Spinal cord (tissue), 10 donors: ENCODE data around the gene AVP. TPM values are rescaled to one million over a fixed set of nuclear protein-coding genes. Genes with fewer than 3 reads are reported as not detected.

Source experiments
- DNase-seq, 6 donors: peaks; one replicate each; pipeline versions ENCODE4 v3.0.0 to v3.0.0-alpha.2; 2013 to 2015; ENCODE audit warnings: low spot score in 6 of 6, low read depth in 4 of 6
- H3K27ac ChIP-seq: one replicate; pipeline ENCODE4 v1.5.1; 2013; ENCODE audit warnings: low read depth, low read length, control low read depth
- H3K27me3 ChIP-seq: one replicate; pipeline ENCODE4 v1.6.1; 2013; ENCODE audit warnings: low read length; ENCODE audit not compliant: control insufficient read depth, insufficient read depth
- H3K36me3 ChIP-seq: one replicate; pipeline ENCODE4 v1.6.1; 2013; ENCODE audit warnings: low read length; ENCODE audit not compliant: control insufficient read depth, insufficient read depth
- H3K4me1 ChIP-seq: one replicate; pipeline ENCODE4 v1.6.1; 2013; ENCODE audit warnings: low read length; ENCODE audit not compliant: control insufficient read depth, insufficient read depth
- H3K4me3 ChIP-seq: one replicate; pipeline ENCODE4 v1.5.1; 2013; ENCODE audit warnings: low read depth, low read length, control low read depth
- H3K9me3 ChIP-seq: one replicate; pipeline ENCODE4 v1.6.1; 2013; ENCODE audit warnings: low read length; ENCODE audit not compliant: control insufficient read depth, insufficient read depth
- WGBS: methylation state at CpG from one replicate; pipeline ENCODE4 v1.1.5; 2013; ENCODE audit warnings: missing lambda C conversion rate; ENCODE audit not compliant: insufficient coverage; 5-methylcytosine and 5-hydroxymethylcytosine counted together
- polyA plus RNA-seq, 2 donors: library from polyadenylated mRNA; unstranded; fragments of 120-200 nt; gene quantifications; one replicate each; pipeline ENCODE4 v1.2.1, GENCODE V29; 2013; ENCODE audit not compliant: insufficient read length in 2 of 2
- total RNA-seq, 2 donors: library from RNA; depleted of rRNA in 1 of 2; stranded (reverse); fragments of 120-200 nt in 1 of 2; fragments of >200 nt in 1 of 2; gene quantifications; one replicate each; pipeline versions ENCODE4 v1.2.3 to v1.2.4, GENCODE V29; 2013 to 2014
- donor health status: healthy.

AVP gene
- total and polyA plus RNA-seq, 4 donors: not detected

- peaks cover 64% of the 10 kb centered on the region for H3K36me3 ChIP-seq
- no peaks in the 10 kb centered on the region for H3K27me3 ChIP-seq
- H3K4me3 ChIP-seq: no peak overlapping the region
- 96% methylated on average over 7 of the region's 7 CpGs for WGBS
- peaks cover 10% of the 10 kb centered on the region for H3K4me1 ChIP-seq
- no peak for DNase-seq
- H3K27ac ChIP-seq: no peak overlapping the region
- no peaks in the 10 kb centered on the region for H3K9me3 ChIP-seq
Measured at GRCh38 chr20:3111507-3111906, 27.0 kb upstream of the AVP start.

- Histone ChIP-seq H3K4me3 (no peak overlapping the region), H3K4me1 (peaks cover 5% of the 10 kb centered on the region), H3K27me3 (no peaks in the 10 kb centered on the region), H3K36me3 (peaks cover 59% of the 10 kb centered on the region), H3K9me3 (no peaks in the 10 kb centered on the region), H3K27ac (no peak overlapping the region)
- DNase-seq: no peak
- 91% methylated on average over 23 of the region's 23 CpGs for WGBS
Measured at GRCh38 chr20:3109350-3110302, 25.1 kb upstream of the AVP start.

- no peak for DNase-seq
- Histone ChIP-seq H3K4me1 (peaks cover 5% of the 10 kb centered on the region), H3K4me3 (no peak overlapping the region), H3K36me3 (peaks cover 51% of the 10 kb centered on the region), H3K27me3 (no peaks in the 10 kb centered on the region), H3K9me3 (no peaks in the 10 kb centered on the region), H3K27ac (no peak overlapping the region)
- WGBS: 85% methylated on average over 9 of the region's 12 CpGs
Measured at GRCh38 chr20:3107464-3108025, 23.0 kb upstream of the AVP start.

GRCh38 chr20:3106658-3107463 is 22.3 kb upstream of the AVP start:
- peaks cover 48% of the 10 kb centered on the region for H3K36me3 ChIP-seq
- H3K4me1 ChIP-seq: peaks cover 5% of the 10 kb centered on the region
- WGBS: 64% methylated on average over 12 of the region's 14 CpGs
- no peaks in the 10 kb centered on the region for H3K27me3 ChIP-seq
- no peak overlapping the region for H3K27ac ChIP-seq
- DNase-seq: no peak
- H3K9me3 ChIP-seq: no peaks in the 10 kb centered on the region
- no peak overlapping the region for H3K4me3 ChIP-seq

GRCh38 chr20:3106185-3106584 is 21.7 kb upstream of the AVP start:
- Histone ChIP-seq H3K36me3 (peaks cover 42% of the 10 kb centered on the region), H3K27ac (no peak overlapping the region), H3K9me3 (no peaks in the 10 kb centered on the region), H3K4me1 (peaks cover 5% of the 10 kb centered on the region), H3K27me3 (no peaks in the 10 kb centered on the region), H3K4me3 (no peak overlapping the region)
- DNase-seq: no peak
- WGBS: no CpG with 5 or more reads among the region's 3 CpGs

GRCh38 chr20:3105256-3106137 is 21.0 kb upstream of the AVP start:
- DNase-seq: no peak
- peaks cover 5% of the 10 kb centered on the region for H3K4me1 ChIP-seq
- 96% methylated on average over 10 of the region's 18 CpGs for WGBS
- H3K4me3 ChIP-seq: no peak overlapping the region
- peaks cover 36% of the 10 kb centered on the region for H3K36me3 ChIP-seq
- no peaks in the 10 kb centered on the region for H3K27me3 ChIP-seq
- H3K27ac ChIP-seq: no peak overlapping the region
- H3K9me3 ChIP-seq: no peaks in the 10 kb centered on the region

- no peak for DNase-seq
- Histone ChIP-seq H3K27ac (no peak overlapping the region), H3K36me3 (peaks cover 21% of the 10 kb centered on the region), H3K4me3 (no peak overlapping the region), H3K4me1 (peaks cover 5% of the 10 kb centered on the region), H3K9me3 (no peaks in the 10 kb centered on the region), H3K27me3 (no peaks in the 10 kb centered on the region)
- WGBS: no CpG with 5 or more reads among the region's 3 CpGs
Measured at GRCh38 chr20:3103369-3104032, 19.0 kb upstream of the AVP start.

GRCh38 chr20:3102575-3103368 is 18.2 kb upstream of the AVP start:
- DNase-seq: no peak
- no peak overlapping the region for H3K27ac ChIP-seq
- no peak overlapping the region for H3K4me3 ChIP-seq
- H3K4me1 ChIP-seq: peaks cover 5% of the 10 kb centered on the region
- no peaks in the 10 kb centered on the region for H3K27me3 ChIP-seq
- no peaks in the 10 kb centered on the region for H3K9me3 ChIP-seq
- WGBS: 86% methylated on average over 6 of the region's 13 CpGs
- peaks cover 14% of the 10 kb centered on the region for H3K36me3 ChIP-seq
